Osteocyte (in vitro differentiated cells): ENCODE measurements around the gene PARK7. TPM values are rescaled to one million over a fixed set of nuclear protein-coding genes. Genes with fewer than 3 reads are reported as not detected.

Experiments used
- DNase-seq: peaks from one replicate; pipeline ENCODE4 v3.0.0; 2021; ENCODE audit warnings: mixed read lengths; ENCODE audit not compliant: unreplicated experiment; ENCODE audit errors: extremely low spot score
- H3K27ac Mint-ChIP-seq: one replicate; pipeline ENCODE4 v1.8.0; 2021; ENCODE audit warnings: mild to moderate bottlenecking, mixed read lengths; ENCODE audit not compliant: unreplicated experiment
- H3K27me3 Mint-ChIP-seq: one replicate; pipeline ENCODE4 v1.8.0; 2021; ENCODE audit warnings: mixed read lengths; ENCODE audit not compliant: unreplicated experiment
- H3K36me3 Mint-ChIP-seq: one replicate; pipeline ENCODE4 v1.8.0; 2021; ENCODE audit warnings: mixed read lengths; ENCODE audit not compliant: unreplicated experiment
- H3K4me1 Mint-ChIP-seq: one replicate; pipeline ENCODE4 v1.8.0; 2021; ENCODE audit warnings: mixed read lengths; ENCODE audit not compliant: unreplicated experiment
- H3K4me3 Mint-ChIP-seq: one replicate; pipeline ENCODE4 v1.8.0; 2021; ENCODE audit warnings: mild to moderate bottlenecking, moderate library complexity, mixed read lengths; ENCODE audit not compliant: unreplicated experiment
- H3K9me3 Mint-ChIP-seq: one replicate; pipeline ENCODE4 v1.8.0; 2021; ENCODE audit warnings: mixed read lengths; ENCODE audit not compliant: unreplicated experiment
- total RNA-seq: library from RNA; stranded (reverse); gene quantifications from 2 replicates; pipeline ENCODE4 v1.2.1, GENCODE V29; 2021
- TF ChIP-seq, protein P1 (sequence below): fragments of 200-600 bp; sonication (generic); IDR thresholded peaks from 2 replicates; pipeline ENCODE4 v1.5.0; 2021; ENCODE audit warnings: antibody characterized with exemption, mild to moderate bottlenecking, moderate library complexity

PARK7 gene
- total RNA-seq, 1 donor from 2014 or later, result 263 TPM

DNA sequence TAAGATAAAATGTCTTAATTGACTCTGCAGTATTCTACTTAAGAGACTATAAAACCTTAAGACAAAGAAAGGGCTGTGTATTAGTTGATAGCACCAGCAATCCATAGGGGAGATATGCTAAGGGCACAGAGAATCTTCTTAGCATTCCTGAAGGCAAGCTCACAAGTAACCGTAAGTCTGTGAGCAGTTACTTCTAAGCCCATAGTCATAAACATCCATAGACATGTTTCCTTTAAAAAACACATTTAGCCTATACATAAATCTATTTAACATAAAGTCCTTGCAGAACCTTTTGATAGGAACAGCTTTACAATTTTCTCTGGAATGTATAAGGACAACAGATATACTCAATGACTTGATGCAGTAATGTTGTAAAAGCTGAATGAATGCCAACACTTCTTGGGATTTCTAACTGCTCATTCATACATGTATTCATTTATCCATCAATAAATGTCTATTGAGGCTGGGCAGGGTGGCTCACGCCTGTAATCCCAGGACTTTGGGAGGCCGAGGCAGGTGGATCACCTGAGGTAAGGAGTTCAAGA is 70.9 kb downstream of the PARK7 start:
- H3K36me3 Mint-ChIP-seq, result peaks cover 2% of the 10 kb centered on the region
- no peak for DNase-seq
- no peaks in the 10 kb centered on the region for H3K27me3 Mint-ChIP-seq
- TF ChIP-seq, protein P1, sequence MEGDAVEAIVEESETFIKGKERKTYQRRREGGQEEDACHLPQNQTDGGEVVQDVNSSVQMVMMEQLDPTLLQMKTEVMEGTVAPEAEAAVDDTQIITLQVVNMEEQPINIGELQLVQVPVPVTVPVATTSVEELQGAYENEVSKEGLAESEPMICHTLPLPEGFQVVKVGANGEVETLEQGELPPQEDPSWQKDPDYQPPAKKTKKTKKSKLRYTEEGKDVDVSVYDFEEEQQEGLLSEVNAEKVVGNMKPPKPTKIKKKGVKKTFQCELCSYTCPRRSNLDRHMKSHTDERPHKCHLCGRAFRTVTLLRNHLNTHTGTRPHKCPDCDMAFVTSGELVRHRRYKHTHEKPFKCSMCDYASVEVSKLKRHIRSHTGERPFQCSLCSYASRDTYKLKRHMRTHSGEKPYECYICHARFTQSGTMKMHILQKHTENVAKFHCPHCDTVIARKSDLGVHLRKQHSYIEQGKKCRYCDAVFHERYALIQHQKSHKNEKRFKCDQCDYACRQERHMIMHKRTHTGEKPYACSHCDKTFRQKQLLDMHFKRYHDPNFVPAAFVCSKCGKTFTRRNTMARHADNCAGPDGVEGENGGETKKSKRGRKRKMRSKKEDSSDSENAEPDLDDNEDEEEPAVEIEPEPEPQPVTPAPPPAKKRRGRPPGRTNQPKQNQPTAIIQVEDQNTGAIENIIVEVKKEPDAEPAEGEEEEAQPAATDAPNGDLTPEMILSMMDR, result no peak
- H3K9me3 Mint-ChIP-seq, result no peaks in the 10 kb centered on the region
- no peak overlapping the region for H3K27ac Mint-ChIP-seq
- H3K4me1 Mint-ChIP-seq, result peaks cover 31% of the 10 kb centered on the region
- H3K4me3 Mint-ChIP-seq, result no peak overlapping the region

- TF ChIP-seq, protein P1, result no peak
- H3K9me3 Mint-ChIP-seq, result no peaks in the 10 kb centered on the region
- no peak for DNase-seq
- H3K27me3 Mint-ChIP-seq, result no peaks in the 10 kb centered on the region
- H3K36me3 Mint-ChIP-seq, result peaks cover 2% of the 10 kb centered on the region
- peaks cover 22% of the 10 kb centered on the region for H3K4me1 Mint-ChIP-seq
- no peak overlapping the region for H3K4me3 Mint-ChIP-seq
- H3K27ac Mint-ChIP-seq, result no peak overlapping the region
Measured at GRCh38 chr1:8033322-8033721, 71.8 kb downstream of the PARK7 start.

Other genes starting within 250 kb of the PARK7 start
- 112 and 116 TPM in 2 replicates for gene VAMP3, start 190.4 kb upstream of the PARK7 start, total RNA-seq
- 8.5 and 8.8 TPM in 2 replicates for gene PER3, start 177.4 kb upstream of the PARK7 start, total RNA-seq
- gene UTS2, start 108.6 kb upstream of the PARK7 start, total RNA-seq, result not detected in 2 replicates
- gene TNFRSF9, start 20.9 kb upstream of the PARK7 start, total RNA-seq, result not detected in 2 replicates
- 84.2 and 96.6 TPM in 2 replicates for gene ERRFI1, start 64.6 kb downstream of the PARK7 start, total RNA-seq